H1 (cell line): ENCODE measurements around the gene VSTM2L. TPM values are rescaled to one million over a fixed set of nuclear protein-coding genes. Genes with fewer than 3 reads are reported as not detected.
A peak's percentile ranks its signal among the peaks of the same experiment; 100 is the strongest.

Experiments used
- CTCF ChIA-PET: fragments of 300-600 bp; sonication (Branson Sonifier 250); formaldehyde crosslinking; loops from one replicate; lab custom pipeline; 2021; ENCODE audit not compliant: partially characterized antibody; lab: Charles Lee
- POLR2A ChIA-PET: fragments of 300-600 bp; sonication (Branson Sonifier 250); formaldehyde crosslinking; loops from one replicate; lab custom pipeline; 2021; ENCODE audit warnings: inconsistent platforms; ENCODE audit not compliant: partially characterized antibody; lab: Charles Lee
- DNase-seq, 2 experiments: peaks; one replicate each; pipeline versions ENCODE4 v3.0.0 to v3.0.0-alpha.2; 2010 to 2022; ENCODE audit warnings: low spot score in 2 of 2, low read depth in 1 of 2, mixed read lengths in 1 of 2
- FAIRE-seq: peaks from 2 replicates; lab custom pipeline; 2011; peaks lifted over from hg19 to GRCh38; lab: Jason Lieb, UNC
- H2AFZ ChIP-seq: 2 replicates; pipeline ENCODE4 v1.8.1; 2012; ENCODE audit warnings: low read length, inconsistent platforms
- H2AK5ac ChIP-seq: 2 replicates; pipeline ENCODE4 v1.6.1; 2013; ENCODE audit warnings: low read depth, low read length
- H2BK120ac ChIP-seq: replicated peaks from 2 replicates; pipeline ENCODE3; 2013; ENCODE audit warnings: low read depth, low read length, inconsistent platforms
- H2BK12ac ChIP-seq: 2 replicates; pipeline ENCODE4 v1.6.1; 2013; ENCODE audit warnings: low read depth, low read length
- H2BK15ac ChIP-seq: 2 replicates; pipeline ENCODE4 v1.6.1; 2013; ENCODE audit warnings: low read length
- H2BK20ac ChIP-seq: 2 replicates; pipeline ENCODE4 v1.6.1; 2013; ENCODE audit warnings: low read length
- H2BK5ac ChIP-seq: 2 replicates; pipeline ENCODE4 v1.6.1; 2013; ENCODE audit warnings: low read depth, low read length
- H3K14ac ChIP-seq: 2 replicates; pipeline ENCODE4 v1.6.1; 2013; ENCODE audit warnings: inconsistent platforms; ENCODE audit not compliant: insufficient read length
- H3K18ac ChIP-seq: 2 replicates; pipeline ENCODE4 v1.6.1; 2013; ENCODE audit warnings: low read length; ENCODE audit errors: extremely low read depth
- H3K23ac ChIP-seq: 2 replicates; pipeline ENCODE4 v1.6.1; 2013; ENCODE audit warnings: inconsistent platforms; ENCODE audit not compliant: insufficient read length
- H3K23me2 ChIP-seq: 2 replicates; pipeline ENCODE4 v1.6.1; 2013; ENCODE audit warnings: low read depth, low read length
- H3K27ac ChIP-seq: 2 replicates; pipeline ENCODE4 v1.6.1; 2011; ENCODE audit warnings: low read depth, low read length, inconsistent platforms
- H3K27me3 ChIP-seq, 4 experiments: replicated peaks in 1 of 4; 1 replicate in 1 of 4; 2 replicates in 3 of 4; pipeline versions ENCODE4 v1.6.1 to v1.8.1; 2011 to 2013; ENCODE audit warnings: low read length in 3 of 4, mild to moderate bottlenecking in 3 of 4, inconsistent platforms in 2 of 4, mixed read lengths in 2 of 4, moderate library complexity in 1 of 4; ENCODE audit not compliant: control insufficient read depth in 3 of 4, insufficient read depth in 3 of 4; ENCODE audit errors: extremely low read depth in 1 of 4
- H3K36me3 ChIP-seq, 4 experiments: 2 replicates each; pipeline versions ENCODE4 v1.6.1 to v1.8.1; 2011 to 2013; ENCODE audit warnings: mild to moderate bottlenecking in 4 of 4, low read length in 3 of 4, moderate library complexity in 2 of 4, control low read depth in 1 of 4, inconsistent platforms in 1 of 4; ENCODE audit not compliant: insufficient read depth in 4 of 4, control insufficient read depth in 2 of 4
- H3K4ac ChIP-seq: replicated peaks from 2 replicates; pipeline ENCODE3; 2013; ENCODE audit warnings: low read length, low read depth, mixed read lengths, inconsistent platforms; ENCODE audit not compliant: insufficient read length
- H3K4me1 ChIP-seq, 4 experiments: replicated peaks in 1 of 4; 1 replicate in 1 of 4; 2 replicates in 3 of 4; pipeline versions ENCODE4 v1.6.1 to v1.8.1; 2011 to 2013; ENCODE audit warnings: low read length in 3 of 4, inconsistent platforms in 2 of 4, mixed read lengths in 1 of 4; ENCODE audit not compliant: insufficient read depth in 4 of 4, control insufficient read depth in 3 of 4
- H3K4me2 ChIP-seq, 2 experiments: 2 replicates each; pipeline versions ENCODE4 v1.6.1 to v1.8.1; 2011 to 2013; ENCODE audit warnings: low read depth in 2 of 2, low read length in 2 of 2, control low read depth in 1 of 2, inconsistent platforms in 1 of 2, mild to moderate bottlenecking in 1 of 2; ENCODE audit not compliant: insufficient read depth in 1 of 2
- H3K4me3 ChIP-seq, 4 experiments: fragments of 200-600, 300-600 bp in 1 of 4; sonication (generic), shearing (Covaris generic), sonication (Bioruptor Twin) in 1 of 4; 2 replicates each; pipeline versions ENCODE4 v1.5.1 to v1.8.1; 2011 to 2016; ENCODE audit warnings: low read length in 4 of 4, low read depth in 3 of 4, control low read depth in 2 of 4, inconsistent platforms in 2 of 4, mild to moderate bottlenecking in 2 of 4, mixed read lengths in 1 of 4, moderate library complexity in 1 of 4; ENCODE audit not compliant: insufficient read depth in 2 of 4; ENCODE audit errors: extremely low read depth in 1 of 4
- H3K56ac ChIP-seq: replicated peaks from 2 replicates; pipeline ENCODE3; 2013; ENCODE audit warnings: low read depth, mild to moderate bottlenecking, mixed read lengths, low read length, inconsistent platforms; ENCODE audit not compliant: insufficient read length
- H3K79me1 ChIP-seq: 2 replicates; pipeline ENCODE4 v1.6.1; 2013; ENCODE audit warnings: low read depth, low read length, control low read depth
- H3K79me2 ChIP-seq, 2 experiments: 2 replicates each; pipeline versions ENCODE4 v1.6.1 to v1.8.1; 2012 to 2013; ENCODE audit warnings: low read length in 2 of 2, mild to moderate bottlenecking in 2 of 2, inconsistent platforms in 1 of 2; ENCODE audit not compliant: insufficient read depth in 2 of 2, control insufficient read depth in 1 of 2
- H3K9ac ChIP-seq, 4 experiments: replicated peaks in 1 of 4; 1 replicate in 1 of 4; 2 replicates in 3 of 4; pipeline versions ENCODE4 v1.6.1 to v1.8.1; 2011 to 2013; ENCODE audit warnings: low read depth in 3 of 4, low read length in 3 of 4, control low read depth in 2 of 4, mild to moderate bottlenecking in 2 of 4, moderate library complexity in 2 of 4, inconsistent platforms in 1 of 4; ENCODE audit errors: extremely low read depth in 1 of 4
- H3K9me3 ChIP-seq, 2 experiments: 2 replicates each; pipeline versions ENCODE4 v1.6.1 to v1.8.1; 2012 to 2013; ENCODE audit warnings: mild to moderate bottlenecking in 2 of 2, moderate library complexity in 2 of 2, control low read depth in 1 of 2, inconsistent platforms in 1 of 2, low read depth in 1 of 2, low read length in 1 of 2, mixed read lengths in 1 of 2; ENCODE audit not compliant: insufficient read depth in 2 of 2
- H4K20me1 ChIP-seq, 2 experiments: replicated peaks in 1 of 2; 2 replicates each; pipeline versions ENCODE3 to v1.8.1; 2011 to 2013; ENCODE audit warnings: inconsistent platforms in 2 of 2, low read length in 2 of 2, mild to moderate bottlenecking in 1 of 2; ENCODE audit not compliant: insufficient read depth in 2 of 2, control insufficient read depth in 1 of 2
- H4K5ac ChIP-seq: 2 replicates; pipeline ENCODE4 v1.6.1; 2013; ENCODE audit warnings: low read length, low read depth, mixed read lengths, inconsistent platforms; ENCODE audit not compliant: insufficient read length
- H4K8ac ChIP-seq: 2 replicates; pipeline ENCODE4 v1.8.0; 2013; ENCODE audit warnings: mild to moderate bottlenecking, moderate library complexity, low read length, inconsistent platforms; ENCODE audit not compliant: insufficient read depth; ENCODE audit errors: extremely low read depth
- H4K91ac ChIP-seq: replicated peaks from 2 replicates; pipeline ENCODE3; 2013; ENCODE audit warnings: low read length, mixed read lengths, inconsistent platforms; ENCODE audit not compliant: insufficient read length
- E2F6 ChIP-seq: IDR thresholded peaks from 2 replicates; pipeline ENCODE4 v1.6.1; 2012; ENCODE audit warnings: inconsistent platforms
- GABPA ChIP-seq: IDR thresholded peaks from 2 replicates; pipeline ENCODE4 v1.6.1; 2011; ENCODE audit warnings: mild to moderate bottlenecking, low read length, moderate library complexity, borderline replicate concordance; ENCODE audit not compliant: insufficient read depth
- JUND ChIP-seq: IDR thresholded peaks from 2 replicates; pipeline ENCODE4 v1.6.1; 2011; ENCODE audit warnings: mild to moderate bottlenecking, improper control_type of control experiment, low read length
- PHF8 ChIP-seq: fragments of 200-600 bp; sonication (generic); conservative IDR thresholded peaks from 2 replicates; pipeline ENCODE4 v1.7.1; 2012; ENCODE audit warnings: low read depth, mild to moderate bottlenecking, inconsistent platforms, low read length, moderate library complexity
- RAD21 ChIP-seq, 2 experiments: IDR thresholded peaks in 1 of 2; conservative IDR thresholded peaks in 1 of 2; 2 replicates each; pipeline ENCODE4 v1.6.1; 2011; ENCODE audit warnings: low read depth in 2 of 2, low read length in 2 of 2, improper control_type of control experiment in 1 of 2, inconsistent platforms in 1 of 2, mild to moderate bottlenecking in 1 of 2, moderate library complexity in 1 of 2
- SAP30 ChIP-seq: fragments of 300-600 bp; sonication (generic); IDR thresholded peaks from 2 replicates; pipeline ENCODE4 v1.7.1; 2012; ENCODE audit warnings: low read length, moderate library complexity, mild to moderate bottlenecking, inconsistent platforms; ENCODE audit not compliant: insufficient read depth, insufficient replicate concordance
- SRF ChIP-seq: IDR thresholded peaks from 2 replicates; pipeline ENCODE4 v1.6.1; 2011; ENCODE audit warnings: mild to moderate bottlenecking, low read depth, low read length, moderate library complexity
- YY1 ChIP-seq: IDR thresholded peaks from 2 replicates; pipeline ENCODE4 v1.6.1; 2011; ENCODE audit warnings: low read depth, mild to moderate bottlenecking, low read length
- ZNF274 ChIP-seq: IDR thresholded peaks from 2 replicates; pipeline ENCODE4 v1.7.0; 2012; ENCODE audit warnings: low read length, borderline replicate concordance; ENCODE audit errors: extremely low read depth
- WGBS, 2 experiments: shearing (Covaris generic) in 1 of 2; methylation state at CpG; one replicate each; pipeline versions ENCODE4 v1.1.6 to v1.1.7; 2013 to 2015; ENCODE audit warnings: low lambda C conversion rate in 2 of 2, mixed read lengths in 2 of 2, inconsistent platforms in 1 of 2, low coverage in 1 of 2, missing lambda C conversion rate in 1 of 2; ENCODE audit not compliant: insufficient replicate concordance in 2 of 2, insufficient coverage in 1 of 2, insufficient read length in 1 of 2; ENCODE audit errors: extremely low coverage in 1 of 2, missing lambda C conversion rate in 1 of 2; 5-methylcytosine and 5-hydroxymethylcytosine counted together
- polyA plus RNA-seq, 7 experiments: library from polyadenylated mRNA; depleted of rRNA in 3 of 7; stranded (reverse) in 5 of 7; unstranded in 2 of 7; fragments of >200 nt in 5 of 7; fragments of 200-250 nt in 2 of 7; gene quantifications; 1 replicate in 5 of 7; 2 replicates in 1 of 7; 4 replicates in 1 of 7; pipeline versions ENCODE4 v1.2.1 to v1.2.3, GENCODE V29; 2011 to 2013; ENCODE audit warnings: missing spikeins in 2 of 7, mixed read lengths in 2 of 7
- total RNA-seq: library from RNA; stranded (reverse); fragmentation: NEBNext Ultra II Directional; extraction: Animal tissue kit (Norgen Biotek cat#: 25700); gene quantifications from 2 replicates; pipeline ENCODE4 v1.2.1, GENCODE V29; 2021

The VSTM2L gene
- total and polyA plus RNA-seq, 2 of the 8 experiments (the other 6 are each of a cell fraction or from before 2014, with no cell fraction given), result 1.3 to 3.2 TPM

GRCh38 chr20:37920679-37921322 is 17.9 kb downstream of the VSTM2L start:
- H3K4me1 ChIP-seq, result peaks cover 6 to 19% (median 8%) of the 10 kb centered on the region in 4 experiments
- FAIRE-seq, result no peak
- peaks cover 3% of the 10 kb centered on the region; the same call in 1 of the 2 replicates for H3K23me2 ChIP-seq
- H2BK12ac ChIP-seq, result no peak overlapping the region
- H2BK120ac ChIP-seq, result no peak overlapping the region
- no peak overlapping the region for H3K4me3 ChIP-seq
- ChIA-PET POLR2A (interaction anchor here (1.0 kb wide), 1 partner anchor 327 kb away, joined by 3 read pairs; no protein-coding TSS in a partner anchor), CTCF (interaction anchor here (0.9 to 4.8 kb wide), 3 partner anchors 8 to 59 kb away, joined by 4 to 21 read pairs (median 5); partner anchors contain the start of gene VSTM2L)
- H2AK5ac ChIP-seq, result no peak overlapping the region; the same call in 1 of the 2 replicates
- H3K36me3 ChIP-seq, result no peaks in the 10 kb centered on the region
- no peak overlapping the region for H4K8ac ChIP-seq
- no peak overlapping the region for H2AFZ ChIP-seq
- H4K20me1 ChIP-seq, result peaks cover 0 to 1% of the 10 kb centered on the region in 2 experiments
- no peaks in the 10 kb centered on the region for H3K79me1 ChIP-seq
- H3K27ac ChIP-seq, result no peak overlapping the region
- no peak overlapping the region for H2BK15ac ChIP-seq
- no peak overlapping the region for H4K5ac ChIP-seq
- H3K23ac ChIP-seq, result no peak overlapping the region
- H2BK20ac ChIP-seq, result peak overlapping the region; percentile 32; the same call in 1 of the 2 replicates
- DNase-seq, result no peak
- H3K9me3 ChIP-seq, result no peaks in the 10 kb centered on the region
- no peaks in the 10 kb centered on the region for H3K79me2 ChIP-seq
- no peak overlapping the region for H3K4me2 ChIP-seq
- WGBS, 2 experiments, result 91% methylated on average over 1 of the region's 1 CpG; no CpG with 5 or more reads in 1 of the 2 experiments
- H2BK5ac ChIP-seq, result no peak overlapping the region
- H3K18ac ChIP-seq, result no peak overlapping the region
- H3K4ac ChIP-seq, result no peak overlapping the region
- no peak for TF ChIP-seq JUND
- no peak for TF ChIP-seq E2F6
- TF ChIP-seq SRF, result no peak
- TF ChIP-seq RAD21 (IDR thresholded peaks at IDR 0.05 in 1 of 2, conservative IDR thresholded peaks at IDR 0.05 in 1 of 2; ENCODE audit: low read depth in 2 of 2, low read length in 2 of 2), result no peak
- no peak for TF ChIP-seq PHF8
- no peak for TF ChIP-seq ZNF274
- TF ChIP-seq SAP30, result no peak
- no peak for TF ChIP-seq GABPA
- TF ChIP-seq YY1, result no peak
- H4K91ac ChIP-seq, result no peak overlapping the region
- no peak overlapping the region for H3K9ac ChIP-seq
- no peak overlapping the region for H3K56ac ChIP-seq
- H3K27me3 ChIP-seq, result no peaks in the 10 kb centered on the region; a peak in 2 of 7 replicates
- no peak overlapping the region for H3K14ac ChIP-seq
